HepG2 (cell line): ENCODE data around the gene TSNAX. TPM values are rescaled to one million over a fixed set of nuclear protein-coding genes. Genes with fewer than 3 reads are reported as not detected.

Source experiments
- ATAC-seq: fragments of 200-7000 bp; cut with Tn5 transposase; 3 replicates; pipeline ENCODE4 v1.9.1; 2020; ENCODE audit warnings: mild to moderate bottlenecking, moderate library complexity
- BruUV-seq: library from RNA; stranded (reverse); fragments of 400-500 nt; replicated peaks from 2 replicates; lab custom pipeline; 2021; lab: Mats Ljungman, UMichigan
- CTCF ChIA-PET: fragments of 300-600 bp; formaldehyde crosslinking; extraction: SDS; loops from one replicate; lab custom pipeline; 2021; ENCODE audit warnings: low total read pairs, inconsistent platforms, low intra/inter-chr PET ratio; lab: Yijun Ruan, JAX
- POLR2A ChIA-PET: fragments of 350-600 bp; sonication (Branson Sonifier 250); formaldehyde crosslinking; loops from one replicate; lab custom pipeline; 2020; ENCODE audit warnings: antibody characterized with exemption, inconsistent platforms; lab: Yijun Ruan, JAX
- DNase-seq: peaks from one replicate; pipeline ENCODE4 v3.0.0-alpha.2; 2015; ENCODE audit warnings: low spot score
- FAIRE-seq: peaks from 3 replicates; lab custom pipeline; 2011; peaks lifted over from hg19 to GRCh38; lab: Jason Lieb, UNC
- H2AFZ ChIP-seq: one replicate; pipeline ENCODE4 v1.6.1; 2011; ENCODE audit warnings: low read length, inconsistent platforms
- H3K27ac ChIP-seq: fragments of 300-600 bp; 3 replicates; pipeline ENCODE4 v1.8.0; 2011; ENCODE audit warnings: mixed run types, mild to moderate bottlenecking, mixed read lengths, low read length, inconsistent platforms; ENCODE audit not compliant: insufficient read depth; ENCODE audit errors: extremely low read length
- H3K27me3 ChIP-seq, 2 experiments: fragments of 200-600 bp in 1 of 2; 2 replicates in 1 of 2; 3 replicates in 1 of 2; pipeline versions ENCODE4 v1.6.0 to v1.8.0; 2011; ENCODE audit warnings: low read length in 2 of 2, mild to moderate bottlenecking in 2 of 2, moderate library complexity in 2 of 2, inconsistent platforms in 1 of 2; ENCODE audit not compliant: insufficient read depth in 2 of 2, control insufficient read depth in 1 of 2
- H3K36me3 ChIP-seq, 2 experiments: fragments of 200-600 bp in 1 of 2; replicated peaks in 1 of 2; 2 replicates in 1 of 2; 3 replicates in 1 of 2; pipeline versions ENCODE4 v1.5.1 to v1.8.0; 2011; ENCODE audit warnings: low read length in 2 of 2, inconsistent platforms in 1 of 2; ENCODE audit not compliant: insufficient read depth in 2 of 2, control insufficient read depth in 1 of 2
- H3K4me1 ChIP-seq: 2 replicates; pipeline ENCODE4 v1.5.1; 2012; ENCODE audit warnings: low read length, inconsistent platforms; ENCODE audit not compliant: insufficient read depth
- H3K4me2 ChIP-seq: 2 replicates; pipeline ENCODE4 v1.6.0; 2011; ENCODE audit warnings: low read depth, low read length, inconsistent platforms
- H3K4me3 ChIP-seq, 3 experiments: fragments of 200-600 bp in 1 of 3; sonication (generic), shearing (Covaris generic) in 1 of 3; replicated peaks in 1 of 3; 2 replicates each; pipeline ENCODE4 v1.5.1; 2011 to 2016; ENCODE audit warnings: low read length in 3 of 3, inconsistent platforms in 2 of 3, low read depth in 2 of 3, mild to moderate bottlenecking in 2 of 3, control low read depth in 1 of 3, mixed read lengths in 1 of 3; ENCODE audit not compliant: insufficient read depth in 1 of 3
- H3K79me2 ChIP-seq: one replicate; pipeline ENCODE4 v1.6.1; 2011; ENCODE audit warnings: low read length, inconsistent platforms; ENCODE audit not compliant: insufficient read depth
- H3K9ac ChIP-seq: 2 replicates; pipeline ENCODE4 v1.6.0; 2011; ENCODE audit warnings: mild to moderate bottlenecking, low read depth, low read length, inconsistent platforms; ENCODE audit not compliant: insufficient read depth
- H3K9me3 ChIP-seq: 2 replicates; pipeline ENCODE4 v1.5.1; 2012; ENCODE audit warnings: mild to moderate bottlenecking, low read length
- H4K20me1 ChIP-seq: 2 replicates; pipeline ENCODE4 v1.6.0; 2011; ENCODE audit warnings: inconsistent platforms, mild to moderate bottlenecking, low read length, moderate library complexity; ENCODE audit not compliant: insufficient read depth
- FOSL2 ChIP-seq: sonication (generic); formaldehyde crosslinking; IDR thresholded peaks from 2 replicates; pipeline ENCODE4 v1.4.0; 2020; ENCODE audit warnings: missing genetic modification reagents
- NFIC ChIP-seq: IDR thresholded peaks from 2 replicates; pipeline ENCODE4 v1.6.1; 2012; ENCODE audit warnings: mild to moderate bottlenecking, low read length, inconsistent platforms
- NRL ChIP-seq: sonication (generic); formaldehyde crosslinking; IDR thresholded peaks from 2 replicates; pipeline ENCODE4 v1.5.0; 2020; ENCODE audit warnings: missing genetic modification reagents, mild to moderate bottlenecking, moderate library complexity, borderline replicate concordance
- RFXAP ChIP-seq: sonication (generic); formaldehyde crosslinking; IDR thresholded peaks from 2 replicates; pipeline ENCODE4 v1.4.0; 2020; ENCODE audit warnings: missing genetic modification reagents, borderline replicate concordance
- ZNF652 ChIP-seq: IDR thresholded peaks from 2 replicates; pipeline ENCODE4 v1.6.1; 2016; ENCODE audit warnings: low read depth, borderline replicate concordance
- WGBS: methylation state at CpG from one replicate; pipeline ENCODE4 v1.1.6; 2017; ENCODE audit warnings: low lambda C conversion rate; 5-methylcytosine and 5-hydroxymethylcytosine counted together
- in situ Hi-C: cut with HindIII; loops from 2 replicates; pipeline ENCODE4 v1.10.0; 2017; ENCODE audit warnings: low pct_unique_long_range_greater_than_20kb; ENCODE audit not compliant: extremely low pct_ligation_motif_present
- intact Hi-C: fragments of 100-400 bp; cut with micrococcal nuclease; formaldehyde crosslinking; loops from one replicate; pipeline ENCODE4 v1.10.0; 2022; ENCODE audit not compliant: unreplicated experiment
- polyA plus RNA-seq, 8 experiments: library from polyadenylated mRNA; depleted of rRNA in 3 of 8; stranded (reverse) in 7 of 8; unstranded in 1 of 8; fragments of >200 nt; fragmentation: Illumina TruSeq in 4 of 8; extraction: Trizol in 4 of 8; gene quantifications; 2 replicates each; pipeline versions ENCODE4 v1.2.1 to v1.2.3, GENCODE V29; 2011 to 2016; ENCODE audit warnings: low read depth in 4 of 8, missing spikeins in 1 of 8, mixed read lengths in 1 of 8; ENCODE audit not compliant: insufficient read depth in 1 of 8
- total RNA-seq, 5 experiments: library from RNA; depleted of rRNA; stranded (reverse); fragments of >200 nt; fragmentation: Illumina TruSeq; extraction: Trizol; gene quantifications; 2 replicates each; pipeline ENCODE4 v1.2.3, GENCODE V29; 2016; ENCODE audit warnings: low read depth in 1 of 5
- TF ChIP-seq, protein P1 (sequence below): IDR thresholded peaks from 2 replicates; pipeline ENCODE4 v1.6.1; 2016; ENCODE audit warnings: low read depth, control low read depth
- TF ChIP-seq, protein P2 (sequence below): sonication (generic); formaldehyde crosslinking; IDR thresholded peaks from 2 replicates; pipeline ENCODE4 v1.5.0; 2020; ENCODE audit warnings: mild to moderate bottlenecking, missing genetic modification reagents, borderline replicate concordance
- TF ChIP-seq, protein P3 (sequence below): sonication (generic); formaldehyde crosslinking; IDR thresholded peaks from 2 replicates; pipeline ENCODE4 v1.4.0; 2020; ENCODE audit warnings: mild to moderate bottlenecking, missing genetic modification reagents
- TF ChIP-seq, protein P4 (sequence below): IDR thresholded peaks from 2 replicates; pipeline ENCODE4 v1.6.1; 2016; ENCODE audit warnings: low read depth

The TSNAX gene
- total and polyA plus RNA-seq, 2 of the 13 experiments (the other 11 are each of a cell fraction or from before 2014, with no cell fraction given): 13.2 to 46.2 TPM

DNA sequence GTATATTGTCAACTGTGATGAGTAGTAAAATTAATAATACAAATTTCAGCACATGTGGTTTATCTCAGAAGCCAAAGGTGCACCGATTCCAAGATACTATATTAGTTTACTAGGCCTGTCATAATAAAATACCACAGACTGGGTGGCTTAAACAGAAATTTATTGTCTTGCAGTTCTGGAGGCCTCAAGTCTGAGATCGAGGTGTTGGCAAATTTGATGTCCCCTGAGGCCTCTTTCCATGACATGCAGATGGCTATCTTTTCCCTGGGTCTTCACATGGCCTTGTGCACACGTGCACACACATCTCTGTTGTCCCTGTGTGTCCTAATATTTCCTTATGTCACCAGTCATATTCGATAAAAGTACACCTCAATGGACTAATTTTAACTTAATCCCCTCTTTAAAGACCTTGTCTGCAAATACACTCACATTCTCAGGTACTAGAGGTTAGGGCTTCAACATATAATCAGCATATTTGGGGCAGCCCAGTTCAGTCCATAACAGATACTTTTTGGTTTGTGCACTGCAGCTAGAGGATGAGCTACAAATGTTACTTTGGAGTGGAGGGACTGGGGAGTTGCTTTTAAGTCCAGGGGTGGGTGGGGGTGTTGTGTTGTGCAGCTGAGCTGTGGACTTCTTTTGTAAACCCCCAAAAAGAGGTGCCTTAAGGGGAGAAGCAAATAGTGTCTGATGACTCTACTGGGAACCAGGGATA lies 21.4 kb downstream of the TSNAX start:
- in situ Hi-C loops (no loop called here), intact Hi-C loops (loop anchor here (1.0 to 5.0 kb wide), 3 partner anchors 21 to 192 kb away; partner anchors contain the start of genes EGLN1 and TSNAX)
- peaks cover 10% of the 10 kb centered on the region for H3K4me1 ChIP-seq
- ChIA-PET POLR2A (no interaction called here), CTCF (interaction anchor here (2.1 kb wide), 1 partner anchor 192 kb away, joined by 20 read pairs; no protein-coding TSS in a partner anchor)
- no TSS peak for BruUV-seq
- no peaks in the 10 kb centered on the region for H3K27me3 ChIP-seq
- no peak overlapping the region for H2AFZ ChIP-seq
- no peak overlapping the region for H3K27ac ChIP-seq
- H3K4me2 ChIP-seq: no peak overlapping the region
- H4K20me1 ChIP-seq: peaks cover 3% of the 10 kb centered on the region; the same call in 1 of the 2 replicates
- no peak overlapping the region for H3K9ac ChIP-seq
- FAIRE-seq (no peak), ATAC-seq (peak; percentile 44; the same call in 2 of the 3 replicates), DNase-seq (no peak)
- 88% methylated on average over 4 of the region's 4 CpGs for WGBS
- peaks cover 3 to 21% of the 10 kb centered on the region in 2 experiments; a peak in 2 of 5 replicates for H3K36me3 ChIP-seq
- no peaks in the 10 kb centered on the region for H3K9me3 ChIP-seq
- H3K4me3 ChIP-seq: no peak overlapping the region
- H3K79me2 ChIP-seq: peaks cover 11% of the 10 kb centered on the region
- TF ChIP-seq, protein P1, sequence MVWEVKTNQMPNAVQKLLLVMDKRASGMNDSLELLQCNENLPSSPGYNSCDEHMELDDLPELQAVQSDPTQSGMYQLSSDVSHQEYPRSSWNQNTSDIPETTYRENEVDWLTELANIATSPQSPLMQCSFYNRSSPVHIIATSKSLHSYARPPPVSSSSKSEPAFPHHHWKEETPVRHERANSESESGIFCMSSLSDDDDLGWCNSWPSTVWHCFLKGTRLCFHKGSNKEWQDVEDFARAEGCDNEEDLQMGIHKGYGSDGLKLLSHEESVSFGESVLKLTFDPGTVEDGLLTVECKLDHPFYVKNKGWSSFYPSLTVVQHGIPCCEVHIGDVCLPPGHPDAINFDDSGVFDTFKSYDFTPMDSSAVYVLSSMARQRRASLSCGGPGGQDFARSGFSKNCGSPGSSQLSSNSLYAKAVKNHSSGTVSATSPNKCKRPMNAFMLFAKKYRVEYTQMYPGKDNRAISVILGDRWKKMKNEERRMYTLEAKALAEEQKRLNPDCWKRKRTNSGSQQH: no peak
- TF ChIP-seq NFIC: no peak
- TF ChIP-seq, protein P2, sequence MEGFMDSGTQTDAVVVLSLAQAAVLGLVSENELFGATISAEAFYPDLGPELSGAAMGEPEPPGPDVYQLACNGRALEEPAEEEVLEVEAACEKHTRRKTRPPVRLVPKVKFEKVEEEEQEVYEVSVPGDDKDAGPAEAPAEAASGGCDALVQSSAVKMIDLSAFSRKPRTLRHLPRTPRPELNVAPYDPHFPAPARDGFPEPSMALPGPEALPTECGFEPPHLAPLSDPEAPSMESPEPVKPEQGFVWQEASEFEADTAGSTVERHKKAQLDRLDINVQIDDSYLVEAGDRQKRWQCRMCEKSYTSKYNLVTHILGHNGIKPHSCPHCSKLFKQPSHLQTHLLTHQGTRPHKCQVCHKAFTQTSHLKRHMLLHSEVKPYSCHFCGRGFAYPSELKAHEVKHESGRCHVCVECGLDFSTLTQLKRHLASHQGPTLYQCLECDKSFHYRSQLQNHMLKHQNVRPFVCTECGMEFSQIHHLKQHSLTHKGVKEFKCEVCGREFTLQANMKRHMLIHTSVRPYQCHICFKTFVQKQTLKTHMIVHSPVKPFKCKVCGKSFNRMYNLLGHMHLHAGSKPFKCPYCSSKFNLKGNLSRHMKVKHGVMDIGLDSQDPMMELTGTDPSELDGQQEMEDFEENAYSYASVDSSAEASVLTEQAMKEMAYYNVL (CRISPR knock-in tag): no peak
- no peak for TF ChIP-seq RFXAP (CRISPR knock-in tag)
- TF ChIP-seq, protein P3, sequence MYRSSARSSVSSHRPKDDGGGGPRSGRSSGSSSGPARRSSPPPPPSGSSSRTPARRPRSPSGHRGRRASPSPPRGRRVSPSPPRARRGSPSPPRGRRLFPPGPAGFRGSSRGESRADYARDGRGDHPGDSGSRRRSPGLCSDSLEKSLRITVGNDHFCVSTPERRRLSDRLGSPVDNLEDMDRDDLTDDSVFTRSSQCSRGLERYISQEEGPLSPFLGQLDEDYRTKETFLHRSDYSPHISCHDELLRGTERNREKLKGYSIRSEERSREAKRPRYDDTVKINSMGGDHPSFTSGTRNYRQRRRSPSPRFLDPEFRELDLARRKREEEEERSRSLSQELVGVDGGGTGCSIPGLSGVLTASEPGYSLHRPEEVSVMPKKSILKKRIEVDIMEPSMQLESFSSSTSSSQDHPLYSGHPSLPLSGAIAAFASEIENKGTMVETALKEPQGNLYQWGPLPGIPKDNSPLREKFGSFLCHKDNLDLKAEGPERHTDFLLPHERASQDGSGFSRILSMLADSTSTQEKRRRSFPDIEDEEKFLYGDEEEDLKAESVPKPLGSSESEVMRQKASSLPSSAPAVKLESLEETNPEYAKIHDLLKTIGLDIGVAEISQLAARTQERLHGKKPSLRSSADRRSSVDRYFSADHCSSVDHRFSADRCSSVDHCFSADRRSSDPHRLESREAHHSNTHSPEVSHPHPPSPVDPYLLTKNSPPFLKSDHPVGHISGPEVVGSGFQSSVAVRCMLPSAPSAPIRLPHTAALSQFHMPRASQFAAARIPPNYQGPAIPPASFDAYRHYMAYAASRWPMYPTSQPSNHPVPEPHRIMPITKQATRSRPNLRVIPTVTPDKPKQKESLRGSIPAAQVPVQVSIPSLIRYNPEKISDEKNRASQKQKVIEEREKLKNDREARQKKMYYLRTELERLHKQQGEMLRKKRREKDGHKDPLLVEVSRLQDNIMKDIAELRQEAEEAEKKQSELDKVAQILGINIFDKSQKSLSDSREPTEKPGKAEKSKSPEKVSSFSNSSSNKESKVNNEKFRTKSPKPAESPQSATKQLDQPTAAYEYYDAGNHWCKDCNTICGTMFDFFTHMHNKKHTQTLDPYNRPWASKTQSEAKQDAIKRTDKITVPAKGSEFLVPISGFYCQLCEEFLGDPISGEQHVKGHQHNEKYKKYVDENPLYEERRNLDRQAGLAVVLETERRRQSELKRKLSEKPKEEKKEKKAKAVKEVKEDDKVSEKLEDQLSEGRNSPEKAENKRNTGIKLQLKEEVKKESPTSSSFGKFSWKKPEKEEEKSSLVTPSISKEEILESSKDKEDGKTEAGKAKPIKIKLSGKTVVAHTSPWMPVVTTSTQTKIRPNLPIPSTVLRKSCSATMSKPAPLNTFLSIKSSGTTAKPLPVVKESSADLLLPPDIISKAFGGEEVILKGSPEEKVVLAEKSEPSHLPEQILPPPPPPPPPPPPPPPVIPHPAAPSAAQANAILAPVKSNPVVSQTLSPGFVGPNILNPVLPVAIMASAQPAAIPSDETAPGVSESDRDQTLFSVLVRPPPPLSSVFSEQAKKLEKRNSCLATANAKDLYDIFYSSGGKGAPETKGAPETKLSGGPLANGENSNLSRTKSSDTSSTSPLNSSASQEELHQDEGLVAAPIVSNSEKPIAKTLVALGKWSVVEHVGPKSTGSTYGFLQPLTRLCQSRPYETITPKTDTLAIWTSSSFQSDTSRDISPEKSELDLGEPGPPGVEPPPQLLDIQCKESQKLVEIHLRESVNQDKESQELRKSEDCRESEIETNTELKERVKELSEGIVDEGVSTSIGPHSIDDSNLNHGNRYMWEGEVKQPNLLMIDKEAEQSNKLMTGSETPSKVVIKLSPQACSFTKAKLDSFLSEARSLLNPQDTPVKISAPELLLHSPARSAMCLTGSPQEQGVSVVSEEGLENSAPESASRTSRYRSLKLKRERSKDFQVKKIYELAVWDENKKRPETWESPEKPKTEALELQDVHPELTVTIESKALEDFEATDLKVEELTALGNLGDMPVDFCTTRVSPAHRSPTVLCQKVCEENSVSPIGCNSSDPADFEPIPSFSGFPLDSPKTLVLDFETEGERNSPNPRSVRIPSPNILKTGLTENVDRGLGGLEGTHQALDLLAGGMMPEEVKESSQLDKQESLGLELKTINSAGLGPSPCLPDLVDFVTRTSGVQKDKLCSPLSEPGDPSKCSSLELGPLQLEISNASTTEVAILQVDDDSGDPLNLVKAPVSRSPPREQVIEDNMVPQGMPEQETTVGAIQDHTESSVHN: no peak
- TF ChIP-seq NRL (CRISPR knock-in tag): no peak
- TF ChIP-seq, protein P4, sequence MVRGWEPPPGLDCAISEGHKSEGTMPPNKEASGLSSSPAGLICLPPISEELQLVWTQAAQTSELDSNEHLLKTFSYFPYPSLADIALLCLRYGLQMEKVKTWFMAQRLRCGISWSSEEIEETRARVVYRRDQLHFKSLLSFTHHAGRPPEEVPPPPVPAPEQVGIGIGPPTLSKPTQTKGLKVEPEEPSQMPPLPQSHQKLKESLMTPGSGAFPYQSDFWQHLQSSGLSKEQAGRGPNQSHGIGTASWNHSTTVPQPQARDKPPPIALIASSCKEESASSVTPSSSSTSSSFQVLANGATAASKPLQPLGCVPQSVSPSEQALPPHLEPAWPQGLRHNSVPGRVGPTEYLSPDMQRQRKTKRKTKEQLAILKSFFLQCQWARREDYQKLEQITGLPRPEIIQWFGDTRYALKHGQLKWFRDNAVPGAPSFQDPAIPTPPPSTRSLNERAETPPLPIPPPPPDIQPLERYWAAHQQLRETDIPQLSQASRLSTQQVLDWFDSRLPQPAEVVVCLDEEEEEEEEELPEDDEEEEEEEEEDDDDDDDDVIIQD (CRISPR knock-in tag): no peak
- TF ChIP-seq FOSL2: no peak
- TF ChIP-seq ZNF652 (CRISPR knock-in tag): no peak
